BJ (cell line): ENCODE measurements around the gene EXOG. TPM values are rescaled to one million over a fixed set of nuclear protein-coding genes. Genes with fewer than 3 reads are reported as not detected.

Source experiments
- CTCF ChIA-PET: fragments of 350-600 bp; formaldehyde crosslinking; extraction: SDS; loops from one replicate; lab custom pipeline; 2021; ENCODE audit warnings: antibody characterized with exemption, inconsistent platforms; lab: Yijun Ruan, JAX
- POLR2A ChIA-PET: fragments of 300-600 bp; sonication (Branson Sonifier 250); formaldehyde crosslinking; extraction: SDS; loops from one replicate; lab custom pipeline; 2021; ENCODE audit warnings: antibody characterized with exemption; lab: Charles Lee
- DNase-seq: peaks from one replicate; pipeline ENCODE4 v3.0.0-alpha.2; 2011; ENCODE audit warnings: low read depth
- H3K27me3 ChIP-seq: 2 replicates; pipeline ENCODE4 v1.6.0; 2011; ENCODE audit warnings: low read length; ENCODE audit not compliant: control insufficient read depth, insufficient read depth
- H3K36me3 ChIP-seq: 2 replicates; pipeline ENCODE4 v1.5.1; 2011; ENCODE audit warnings: low read length; ENCODE audit not compliant: control insufficient read depth, insufficient read depth
- H3K4me3 ChIP-seq: 2 replicates; pipeline ENCODE4 v1.5.1; 2011; ENCODE audit warnings: low read depth, mild to moderate bottlenecking, control low read depth, low read length
- polyA plus RNA-seq: library from polyadenylated mRNA; depleted of rRNA; stranded (reverse); fragments of >200 nt; gene quantifications from 2 replicates; pipeline ENCODE4 v1.2.3, GENCODE V29; 2011
- TF ChIP-seq, protein P1 (sequence below): IDR thresholded peaks from 2 replicates; pipeline ENCODE4 v1.5.1; 2011; ENCODE audit warnings: low read depth, mild to moderate bottlenecking, control low read depth, inconsistent platforms, low read length, moderate library complexity; ENCODE audit not compliant: insufficient read depth

Gene EXOG
- polyA plus RNA-seq, 1 experiment, result 7.5 TPM

DNA sequence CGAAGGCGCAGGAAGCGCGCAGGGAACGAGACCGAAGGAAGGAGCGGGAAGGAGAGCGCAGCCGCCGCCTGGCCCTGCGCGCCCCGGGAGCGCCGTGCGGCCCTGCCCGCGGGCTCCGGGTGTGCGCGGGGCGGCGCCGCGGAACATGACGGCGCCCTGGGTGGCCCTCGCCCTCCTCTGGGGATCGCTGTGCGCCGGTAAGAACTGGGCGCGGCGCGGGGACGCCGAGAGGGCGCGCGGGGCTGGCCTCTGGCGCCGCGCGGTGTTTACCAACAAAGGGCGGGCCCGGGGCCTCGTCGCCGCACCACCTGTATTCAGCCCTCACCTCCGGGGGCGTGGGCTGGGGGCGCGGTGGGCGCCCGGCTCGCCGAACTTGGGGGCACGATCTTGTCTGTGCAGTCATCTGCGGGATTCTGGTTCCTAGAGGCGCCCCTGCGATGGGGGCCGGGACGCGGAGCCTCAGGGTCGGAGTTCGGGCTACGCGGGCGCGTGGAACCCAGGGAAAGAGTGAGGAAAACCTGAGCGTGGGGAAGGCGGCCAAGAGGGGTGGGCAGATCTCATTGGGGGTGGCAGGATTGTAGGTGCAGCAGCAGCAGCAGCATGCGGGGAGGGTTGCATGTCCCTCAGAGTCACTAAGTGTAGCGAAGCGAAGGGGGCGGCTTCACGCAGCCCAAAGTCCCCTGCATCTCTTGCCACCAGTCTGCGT is 41.8 kb upstream of the EXOG start:
- H3K27me3 ChIP-seq, result no peaks in the 10 kb centered on the region
- DNase-seq, result no peak
- CTCF ChIA-PET, result interaction anchor here (2.2 to 3.0 kb wide), 2 partner anchors 25 to 108 kb away, joined by 6 to 13 read pairs; partner anchors contain the start of gene XYLB
- POLR2A ChIA-PET, result no interaction called here
- peak overlapping the region; percentile 69 for H3K4me3 ChIP-seq
- TF ChIP-seq, protein P1, sequence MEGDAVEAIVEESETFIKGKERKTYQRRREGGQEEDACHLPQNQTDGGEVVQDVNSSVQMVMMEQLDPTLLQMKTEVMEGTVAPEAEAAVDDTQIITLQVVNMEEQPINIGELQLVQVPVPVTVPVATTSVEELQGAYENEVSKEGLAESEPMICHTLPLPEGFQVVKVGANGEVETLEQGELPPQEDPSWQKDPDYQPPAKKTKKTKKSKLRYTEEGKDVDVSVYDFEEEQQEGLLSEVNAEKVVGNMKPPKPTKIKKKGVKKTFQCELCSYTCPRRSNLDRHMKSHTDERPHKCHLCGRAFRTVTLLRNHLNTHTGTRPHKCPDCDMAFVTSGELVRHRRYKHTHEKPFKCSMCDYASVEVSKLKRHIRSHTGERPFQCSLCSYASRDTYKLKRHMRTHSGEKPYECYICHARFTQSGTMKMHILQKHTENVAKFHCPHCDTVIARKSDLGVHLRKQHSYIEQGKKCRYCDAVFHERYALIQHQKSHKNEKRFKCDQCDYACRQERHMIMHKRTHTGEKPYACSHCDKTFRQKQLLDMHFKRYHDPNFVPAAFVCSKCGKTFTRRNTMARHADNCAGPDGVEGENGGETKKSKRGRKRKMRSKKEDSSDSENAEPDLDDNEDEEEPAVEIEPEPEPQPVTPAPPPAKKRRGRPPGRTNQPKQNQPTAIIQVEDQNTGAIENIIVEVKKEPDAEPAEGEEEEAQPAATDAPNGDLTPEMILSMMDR, result no peak
- no peaks in the 10 kb centered on the region for H3K36me3 ChIP-seq

DNA sequence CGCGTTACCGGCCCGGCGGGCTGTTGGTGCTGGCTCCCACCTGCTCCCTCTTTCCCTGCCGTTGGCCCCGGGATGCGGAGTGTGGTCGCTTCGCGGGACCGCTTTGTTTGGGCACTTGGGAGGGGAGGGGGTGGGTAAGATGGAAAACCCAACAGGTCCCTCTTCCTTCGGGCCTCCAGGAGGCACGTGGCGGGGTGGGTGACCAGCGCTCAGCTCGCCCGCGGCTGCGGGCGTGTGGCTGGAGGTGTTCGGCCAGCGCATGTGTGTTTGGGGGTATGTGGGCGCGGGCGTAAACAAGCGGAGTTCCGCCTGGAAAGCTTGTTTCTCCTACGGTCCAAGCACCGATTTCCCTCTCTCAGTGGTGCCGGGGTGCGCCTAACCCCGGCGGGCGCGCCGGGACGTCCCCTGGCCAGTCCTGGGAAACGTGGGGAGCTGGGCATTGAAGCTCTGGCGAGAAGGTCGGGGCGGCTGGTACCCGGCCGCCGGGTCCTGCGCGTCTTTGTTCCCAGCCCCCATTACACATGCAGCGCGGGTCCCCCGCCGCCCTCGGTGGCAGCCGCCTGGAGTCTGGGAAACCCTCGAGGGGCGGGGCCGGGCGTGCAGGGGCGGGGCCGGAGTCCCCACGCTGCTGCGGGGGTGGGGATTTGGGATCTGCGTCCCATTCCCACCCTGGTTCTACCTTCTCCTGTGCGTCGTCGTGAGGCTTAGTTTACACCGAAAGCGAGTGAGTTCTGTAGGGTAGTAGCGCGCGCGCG is 41.1 kb upstream of the EXOG start:
- CTCF ChIA-PET, result interaction anchor here (0.9 to 3.0 kb wide), 4 partner anchors 25 to 111 kb away, joined by 3 to 13 read pairs (median 5); partner anchors contain the start of genes EXOG and XYLB
- H3K27me3 ChIP-seq, result no peaks in the 10 kb centered on the region
- DNase-seq, result no peak
- POLR2A ChIA-PET, result interaction anchor here (0.5 kb wide), 1 partner anchor 12 kb away, joined by 5 read pairs; no protein-coding TSS in a partner anchor
- TF ChIP-seq, protein P1, result no peak
- H3K4me3 ChIP-seq, result peak overlapping the region; percentile 69
- no peaks in the 10 kb centered on the region for H3K36me3 ChIP-seq

DNA sequence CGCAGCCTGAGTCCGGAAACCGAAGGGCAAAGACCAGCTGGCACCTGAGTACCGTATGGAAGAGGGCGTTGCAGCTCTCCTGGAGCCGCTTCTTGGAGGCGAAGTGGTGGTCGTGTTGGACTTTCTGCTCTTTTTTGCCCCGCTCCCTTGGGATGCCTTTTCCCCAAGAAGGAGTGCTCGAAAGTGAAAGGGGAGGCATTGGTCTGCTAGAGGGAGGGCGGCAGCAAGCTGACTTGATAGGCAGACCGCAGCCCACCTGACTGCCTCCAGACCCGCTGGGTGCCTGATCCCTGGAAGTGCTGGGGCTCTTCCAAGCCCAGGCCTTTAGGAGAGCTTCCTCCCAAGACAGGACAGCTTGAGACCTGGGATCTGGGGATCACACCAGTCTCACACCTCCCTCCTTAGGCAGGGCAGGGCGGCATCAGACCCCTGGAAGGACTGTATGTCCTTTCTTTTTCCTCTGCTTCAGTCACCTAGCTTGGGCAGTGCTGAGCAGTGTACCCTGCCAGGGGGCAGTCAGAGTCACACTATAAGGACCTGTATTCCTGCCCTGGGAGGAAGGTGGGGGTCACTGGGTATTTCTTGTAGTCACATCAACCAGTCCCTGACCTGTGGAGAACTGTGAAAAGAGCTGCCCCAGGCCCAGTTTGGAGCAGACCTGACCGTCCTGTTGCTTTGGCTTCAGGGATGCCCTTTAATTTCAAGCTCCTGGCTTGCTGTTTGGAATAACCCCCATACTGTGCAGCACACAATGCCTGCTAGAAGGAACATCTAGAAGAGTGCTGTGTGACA is 40.3 kb upstream of the EXOG start:
- ChIA-PET POLR2A (interaction anchor here (0.5 kb wide), 1 partner anchor 13 kb away, joined by 5 read pairs; no protein-coding TSS in a partner anchor), CTCF (interaction anchor here (0.9 to 3.0 kb wide), 5 partner anchors 24 to 112 kb away, joined by 3 to 13 read pairs (median 4); partner anchors contain the start of genes EXOG and XYLB)
- TF ChIP-seq, protein P1, result no peak
- DNase-seq, result no peak
- Histone ChIP-seq H3K27me3 (no peaks in the 10 kb centered on the region), H3K36me3 (no peaks in the 10 kb centered on the region), H3K4me3 (peak overlapping the region; percentile 69)

DNA sequence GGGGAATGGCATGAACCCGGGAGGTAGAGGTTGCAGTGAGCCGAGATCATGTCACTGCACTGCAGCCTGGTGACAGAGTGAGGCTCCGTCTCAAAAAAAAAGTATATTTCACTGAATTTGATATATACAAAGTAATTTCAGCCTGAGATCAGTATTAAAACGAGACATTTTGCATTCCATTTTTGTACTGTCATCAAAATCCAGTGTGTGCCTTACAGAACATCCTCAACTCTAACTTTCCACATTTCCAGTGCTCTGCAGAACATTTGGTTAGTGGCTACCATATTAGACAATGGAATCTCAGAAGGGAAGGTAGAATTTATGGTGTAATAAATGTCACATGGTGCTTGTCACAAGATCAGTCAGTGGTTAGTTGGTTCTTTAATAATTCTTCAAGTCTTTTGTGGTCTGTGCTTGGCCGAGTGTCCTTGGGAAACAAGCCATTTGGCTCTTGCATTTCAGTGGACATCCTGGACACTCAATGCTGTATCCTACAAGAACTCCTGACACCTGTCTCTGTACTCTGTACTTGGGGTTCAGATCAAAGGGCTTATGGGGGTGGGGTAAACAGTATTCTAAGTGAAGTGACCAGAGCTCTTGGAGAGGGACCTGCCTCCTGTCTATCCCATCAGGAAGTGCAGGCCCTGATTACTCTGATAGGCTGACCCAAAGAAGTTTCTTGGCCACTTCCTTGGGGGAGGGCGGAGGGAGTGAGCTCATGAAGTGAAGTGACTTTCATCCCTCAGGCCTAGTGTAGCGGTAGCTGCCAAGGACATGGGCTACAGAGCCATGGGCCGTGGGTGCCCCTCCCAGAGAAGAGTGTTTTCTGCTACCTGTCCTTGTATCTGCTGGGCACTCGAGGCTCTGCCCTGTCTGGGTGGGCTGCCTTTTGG is 38.8 kb upstream of the EXOG start:
- H3K36me3 ChIP-seq, result no peaks in the 10 kb centered on the region
- H3K27me3 ChIP-seq, result no peaks in the 10 kb centered on the region
- ChIA-PET POLR2A (no interaction called here), CTCF (interaction anchor here (1.2 to 3.0 kb wide), 2 partner anchors 35 to 111 kb away, joined by 3 to 13 read pairs; partner anchors contain the start of gene XYLB)
- H3K4me3 ChIP-seq, result no peak overlapping the region
- TF ChIP-seq, protein P1, result no peak
- DNase-seq, result no peak
